ENCODE data around the gene ANKRD55.
"Not testable (repeated sequence)": the region's sequence is repeated elsewhere in the genome, so short reads cannot be mapped to it uniquely, and the experiment has no call there.

Gene ANKRD55

DNA sequence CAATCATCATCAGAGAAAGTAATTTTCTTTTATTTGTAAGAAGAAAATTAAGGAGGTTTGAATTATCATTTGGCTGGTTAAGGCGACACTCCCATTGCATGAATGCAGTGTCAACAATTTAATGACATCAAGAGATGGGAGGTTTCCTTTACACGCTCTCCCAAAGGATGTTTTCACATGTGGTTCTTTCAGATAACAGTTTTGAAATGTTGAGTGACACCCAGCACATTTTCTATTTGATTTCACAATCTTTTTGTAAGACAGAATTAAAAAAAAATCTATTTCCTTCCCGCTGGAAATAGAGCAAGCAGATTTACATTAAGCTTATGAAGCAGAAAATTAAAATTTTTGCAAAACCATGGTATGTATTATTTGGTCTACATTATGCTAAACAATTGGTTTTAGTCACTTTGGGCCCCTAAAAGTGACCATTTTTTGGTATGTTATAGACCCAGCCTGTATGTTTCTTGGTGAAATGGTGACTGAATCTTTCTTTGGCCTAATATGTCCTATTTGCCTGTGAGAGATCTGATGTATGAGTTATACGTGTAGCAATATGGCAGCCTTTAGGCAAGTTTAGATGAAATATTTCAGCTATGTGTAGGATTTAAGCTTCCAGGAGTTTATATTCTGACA is 18.9 kb upstream of the ANKRD55 start:
- no peak for DNase-seq

DNA sequence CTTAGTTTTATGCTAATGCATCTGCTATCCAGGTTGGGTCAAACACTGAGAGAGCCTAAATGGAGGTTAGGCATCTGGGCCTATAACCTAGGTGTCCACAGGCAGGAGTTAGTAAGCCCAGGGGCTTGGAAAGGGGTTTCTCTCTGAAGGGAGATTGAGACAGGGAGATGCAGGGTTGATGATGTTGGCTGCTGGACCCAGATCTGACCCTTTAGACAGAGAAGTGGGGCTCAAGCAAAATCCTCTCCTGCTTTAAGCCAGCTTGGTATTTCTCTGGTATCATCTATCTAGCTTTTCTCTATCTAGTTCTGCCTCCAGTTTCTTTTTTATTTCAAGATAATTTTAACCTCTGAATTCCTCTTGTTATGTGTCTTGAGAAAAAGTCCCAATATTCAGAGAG is 18.3 kb upstream of the ANKRD55 start:
- DNase-seq: no peak

GRCh38 chr5:56250011-56250410 is 16.9 kb upstream of the ANKRD55 start:
- no peak for DNase-seq

GRCh38 chr5:56249085-56249484 is 16.0 kb upstream of the ANKRD55 start:
- not testable (repeated sequence) for DNase-seq

DNA sequence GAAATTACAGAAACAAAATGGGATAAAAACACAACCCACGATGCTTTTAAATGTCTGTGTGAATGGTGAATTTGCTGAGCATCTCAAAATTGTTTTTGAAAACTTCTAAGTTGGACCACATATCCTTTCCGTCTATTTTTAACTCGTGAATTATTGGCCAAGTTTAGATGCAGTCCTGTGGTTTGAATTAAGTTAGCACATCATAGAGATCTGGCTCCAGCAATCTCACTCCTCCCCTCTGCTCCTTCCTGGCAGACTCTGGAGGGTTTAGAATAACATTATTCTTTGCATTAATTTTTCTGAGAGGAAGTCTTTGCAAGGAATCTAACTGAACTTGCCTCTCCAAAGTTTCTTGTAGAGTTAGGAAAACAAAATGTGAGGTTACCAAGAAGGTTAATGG is 14.5 kb upstream of the ANKRD55 start:
- DNase-seq: no peak

DNA sequence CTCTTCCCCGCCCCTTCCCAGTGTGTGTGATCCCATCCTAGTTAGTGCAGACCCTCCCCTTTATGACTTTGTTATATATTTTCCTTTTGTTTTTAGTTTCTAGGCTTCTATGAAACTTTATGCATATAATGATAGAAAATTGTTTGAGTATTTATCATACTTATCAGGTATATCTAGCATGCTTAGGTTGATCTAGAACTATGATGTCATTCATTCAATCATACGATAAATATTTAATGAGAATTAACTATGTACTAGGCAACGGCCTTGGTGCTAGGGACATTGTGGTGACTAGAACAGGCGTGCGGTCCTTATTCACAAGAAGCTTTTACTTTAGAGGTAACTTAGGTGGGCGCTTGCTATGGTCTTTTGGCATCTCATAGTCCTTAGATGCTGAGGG is 13.6 kb upstream of the ANKRD55 start:
- DNase-seq: no peak

DNA sequence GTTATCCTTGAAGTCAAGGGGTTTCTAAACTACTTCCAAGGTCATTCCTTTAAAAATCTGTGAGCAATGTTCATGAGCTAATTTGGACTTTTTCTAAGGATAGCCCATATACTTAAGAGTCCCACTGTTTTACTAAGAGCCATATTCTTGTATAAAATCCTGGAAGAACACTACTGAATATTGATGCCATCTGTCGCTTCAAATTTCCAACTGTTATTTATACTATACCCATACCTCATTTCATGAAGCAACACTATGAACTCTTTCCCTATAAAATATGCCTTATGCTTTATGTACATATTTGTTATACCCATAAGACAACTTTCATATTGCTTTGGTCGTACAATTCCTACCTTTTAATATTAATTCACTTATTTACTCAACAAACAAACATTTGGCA is 12.4 kb upstream of the ANKRD55 start:
- DNase-seq: no peak

GRCh38 chr5:56244627-56245026 is 11.5 kb upstream of the ANKRD55 start:
- no peak for DNase-seq

GRCh38 chr5:56242271-56242670 is 9.1 kb upstream of the ANKRD55 start:
- not testable (repeated sequence) for DNase-seq

- DNase-seq: peak; percentile 33
Measured at GRCh38 chr5:56232538-56232937, 592 bp downstream of the ANKRD55 start.

DNA sequence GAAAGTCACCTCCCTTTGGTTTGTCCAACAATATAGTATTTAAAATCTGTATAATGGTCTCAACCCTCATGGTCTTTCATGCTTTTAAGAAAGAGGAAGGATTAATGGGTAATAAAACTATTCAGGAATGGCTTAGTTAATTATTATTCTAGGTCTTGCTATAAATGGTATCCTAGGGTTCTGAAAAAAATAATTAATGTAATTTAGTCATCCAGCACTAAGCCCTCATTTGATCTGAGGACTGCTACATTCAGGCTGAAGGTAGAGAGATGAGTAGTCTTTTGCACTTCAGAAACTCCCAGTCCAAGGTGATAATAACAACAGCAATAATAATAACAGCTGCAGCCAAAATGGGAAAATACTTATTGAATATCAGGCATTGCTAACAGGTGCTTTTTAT is 2.6 kb downstream of the ANKRD55 start:
- DNase-seq: no peak

DNA sequence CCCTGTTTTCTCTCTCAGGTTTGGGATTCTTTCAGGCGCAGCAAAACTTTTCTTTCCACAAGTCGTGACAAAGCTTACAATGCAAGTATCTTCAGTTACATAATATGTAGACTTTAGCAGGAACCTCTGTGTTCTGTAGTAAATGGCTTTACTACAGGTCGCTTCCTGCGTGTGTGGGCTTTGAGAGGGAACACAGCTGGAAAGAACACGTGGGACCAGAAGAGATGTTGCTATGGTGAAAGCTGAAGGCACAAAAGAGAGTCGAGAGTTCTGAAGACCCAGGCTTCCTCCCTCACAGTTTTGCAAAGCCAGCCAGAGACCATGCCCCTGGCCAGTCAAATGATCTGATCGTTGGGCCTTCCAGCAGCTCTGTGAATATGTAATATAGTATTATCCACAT is 4.0 kb downstream of the ANKRD55 start:
- peak; percentile 3 for DNase-seq

GRCh38 chr5:56228631-56229030 is 4.5 kb downstream of the ANKRD55 start:
- no peak for DNase-seq

GRCh38 chr5:56227691-56228090 is 5.4 kb downstream of the ANKRD55 start:
- no peak for DNase-seq

DNA sequence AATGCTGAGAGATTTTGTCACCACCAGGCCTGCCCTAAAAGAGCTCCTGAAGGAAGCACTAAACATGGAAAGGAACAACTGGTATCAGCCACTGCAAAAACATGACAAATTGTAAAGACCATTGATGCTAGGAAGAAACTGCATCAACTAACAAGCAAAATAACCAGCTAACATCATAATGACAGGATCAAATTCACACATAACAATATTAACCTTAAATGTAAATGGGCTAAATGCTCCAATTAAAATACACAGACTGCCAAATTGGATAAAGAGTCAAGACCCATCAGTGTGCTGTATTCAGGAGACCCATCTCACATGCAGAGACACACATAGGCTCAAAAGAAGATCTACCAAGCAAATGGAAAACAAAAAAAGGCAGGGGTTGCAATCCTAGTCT is 9.8 kb downstream of the ANKRD55 start:
- not testable (repeated sequence) for DNase-seq

DNA sequence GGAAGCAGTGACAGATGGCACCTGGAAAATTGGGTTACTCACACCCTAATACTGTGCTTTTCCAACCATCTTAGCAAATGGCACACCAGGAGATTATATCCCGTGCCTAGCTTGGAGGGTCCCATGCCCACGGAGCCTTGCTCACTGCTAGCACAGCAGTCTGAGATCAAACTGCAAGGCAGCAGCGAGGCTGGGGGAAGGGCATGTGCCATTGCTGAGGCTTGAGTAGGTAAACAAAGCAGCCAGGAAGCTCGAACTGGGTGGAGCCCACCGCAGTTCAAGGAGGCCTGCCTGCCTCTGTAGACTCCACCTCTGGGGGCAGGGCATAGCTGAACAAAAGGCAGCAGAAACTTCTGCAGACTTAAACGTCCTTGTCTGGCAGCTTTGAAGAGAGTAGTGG is 11.5 kb downstream of the ANKRD55 start:
- not testable (repeated sequence) for DNase-seq

GRCh38 chr5:56215019-56215830 is 17.9 kb downstream of the ANKRD55 start:
- DNase-seq: no peak

DNA sequence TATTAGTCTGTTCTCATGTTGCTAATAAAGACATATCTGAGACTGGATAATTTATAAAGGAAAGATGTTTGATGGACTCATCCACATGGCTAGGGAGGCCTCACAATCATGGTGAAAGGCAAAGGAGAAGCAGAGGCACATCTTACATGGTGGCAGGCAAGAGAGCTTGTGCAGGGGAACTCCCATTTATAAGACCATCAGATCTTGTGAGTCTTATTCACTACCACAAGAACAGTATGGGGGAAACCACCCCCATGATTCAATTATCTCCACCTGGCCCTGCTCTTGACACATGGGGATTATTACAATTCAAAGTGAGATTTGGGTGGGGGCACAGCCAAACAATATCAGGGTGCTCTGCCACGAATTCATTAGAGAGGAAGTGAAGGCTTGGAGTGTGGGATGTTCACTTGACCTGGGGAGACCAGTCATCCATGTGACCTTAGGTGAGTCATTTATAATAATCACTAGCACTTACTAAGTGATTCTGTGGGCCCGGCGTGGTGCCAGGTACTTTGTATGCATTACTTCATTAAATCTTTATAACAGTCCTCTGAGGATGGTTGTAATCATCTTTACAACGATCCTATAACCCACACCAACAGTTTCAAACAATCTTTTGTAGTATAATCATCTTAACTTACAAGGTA is 19.1 kb downstream of the ANKRD55 start:
- DNase-seq: not testable (repeated sequence)

DNA sequence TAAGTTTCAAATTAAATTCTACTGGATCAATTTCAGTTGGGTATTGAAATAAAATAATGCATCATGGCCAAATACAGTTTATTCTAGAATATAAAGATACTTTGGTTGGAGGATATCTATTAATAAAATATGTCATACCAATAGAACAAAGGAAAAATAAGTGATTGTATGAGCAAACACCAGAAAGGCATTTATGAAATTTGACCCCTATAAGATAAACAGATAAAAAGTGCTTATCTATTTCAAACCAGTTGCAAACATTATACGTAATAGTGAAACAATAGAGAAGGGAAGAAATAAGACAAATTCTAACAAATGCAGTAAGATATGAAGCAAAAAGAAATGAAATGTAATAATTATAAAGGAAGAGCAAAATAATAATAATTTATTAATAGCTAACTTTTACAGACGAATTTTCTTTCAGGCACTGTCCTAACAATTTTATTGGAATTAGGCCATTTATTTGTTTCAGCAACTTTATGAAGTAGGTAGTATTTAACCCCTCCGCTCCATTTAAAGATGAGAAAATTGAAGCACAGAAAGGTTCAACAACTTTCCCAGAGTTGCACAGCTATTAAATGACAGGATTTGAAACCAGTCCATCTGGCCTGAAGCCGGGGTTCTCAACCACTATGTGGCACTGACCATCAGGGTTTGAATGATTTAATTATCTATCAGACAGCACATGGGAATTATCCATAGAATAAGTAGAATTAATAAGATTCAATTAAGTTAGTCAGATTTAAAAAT is 20.8 kb downstream of the ANKRD55 start:
- DNase-seq: no peak

GRCh38 chr5:56211298-56211865 is 21.7 kb downstream of the ANKRD55 start:
- no peak for DNase-seq

GRCh38 chr5:56208681-56209080 is 24.4 kb downstream of the ANKRD55 start:
- DNase-seq: no peak

DNA sequence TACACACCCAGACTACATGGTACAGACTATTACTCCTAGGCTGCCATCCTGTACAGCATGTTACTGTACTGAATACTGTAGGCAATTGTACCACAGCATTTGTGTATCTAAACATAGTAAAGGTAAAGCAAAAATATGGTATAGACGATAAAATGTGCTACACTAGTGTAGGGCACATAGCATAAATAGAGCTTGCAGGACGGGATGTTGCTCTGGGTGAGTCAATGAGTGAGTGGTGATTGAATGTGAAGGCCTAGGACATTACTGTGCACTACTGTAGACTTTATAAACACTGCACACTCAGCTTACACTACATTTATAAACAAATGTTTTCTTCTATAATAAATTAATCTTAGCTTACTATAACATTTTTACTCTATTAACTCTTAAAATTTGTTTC is 25.6 kb downstream of the ANKRD55 start:
- DNase-seq: no peak
